ENCODE results near the gene SLC16A7.

SLC16A7 gene

DNA sequence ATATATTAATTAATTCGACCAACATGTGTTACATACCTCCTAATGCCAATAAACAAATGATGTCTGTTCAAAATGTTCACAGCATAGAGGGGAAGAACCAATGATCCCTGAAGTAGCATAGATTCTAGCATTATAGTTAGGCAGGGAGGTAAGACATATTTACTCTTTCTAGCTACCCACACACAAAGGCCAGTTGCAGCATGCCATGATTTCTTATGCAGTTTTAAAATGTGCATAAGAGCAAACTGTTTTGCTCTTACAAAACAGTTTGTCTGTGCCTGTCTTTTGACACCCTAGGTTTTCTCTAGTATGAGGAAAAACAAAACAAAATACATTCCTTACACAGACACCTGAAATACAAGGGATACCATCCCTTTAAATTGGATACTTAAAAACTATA, 61.9 kb downstream of the SLC16A7 start:
- no peak overlapping the region for H3K4me3 ChIP-seq (ENCODE audit: low read depth, low read length)
- no peak for DNase-seq (ENCODE audit: low read depth)
- TF ChIP-seq, protein P1, sequence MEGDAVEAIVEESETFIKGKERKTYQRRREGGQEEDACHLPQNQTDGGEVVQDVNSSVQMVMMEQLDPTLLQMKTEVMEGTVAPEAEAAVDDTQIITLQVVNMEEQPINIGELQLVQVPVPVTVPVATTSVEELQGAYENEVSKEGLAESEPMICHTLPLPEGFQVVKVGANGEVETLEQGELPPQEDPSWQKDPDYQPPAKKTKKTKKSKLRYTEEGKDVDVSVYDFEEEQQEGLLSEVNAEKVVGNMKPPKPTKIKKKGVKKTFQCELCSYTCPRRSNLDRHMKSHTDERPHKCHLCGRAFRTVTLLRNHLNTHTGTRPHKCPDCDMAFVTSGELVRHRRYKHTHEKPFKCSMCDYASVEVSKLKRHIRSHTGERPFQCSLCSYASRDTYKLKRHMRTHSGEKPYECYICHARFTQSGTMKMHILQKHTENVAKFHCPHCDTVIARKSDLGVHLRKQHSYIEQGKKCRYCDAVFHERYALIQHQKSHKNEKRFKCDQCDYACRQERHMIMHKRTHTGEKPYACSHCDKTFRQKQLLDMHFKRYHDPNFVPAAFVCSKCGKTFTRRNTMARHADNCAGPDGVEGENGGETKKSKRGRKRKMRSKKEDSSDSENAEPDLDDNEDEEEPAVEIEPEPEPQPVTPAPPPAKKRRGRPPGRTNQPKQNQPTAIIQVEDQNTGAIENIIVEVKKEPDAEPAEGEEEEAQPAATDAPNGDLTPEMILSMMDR (IDR thresholded peaks at IDR 0.05; ENCODE audit: control insufficient read depth, extremely low read depth, insufficient read depth): no peak

DNA sequence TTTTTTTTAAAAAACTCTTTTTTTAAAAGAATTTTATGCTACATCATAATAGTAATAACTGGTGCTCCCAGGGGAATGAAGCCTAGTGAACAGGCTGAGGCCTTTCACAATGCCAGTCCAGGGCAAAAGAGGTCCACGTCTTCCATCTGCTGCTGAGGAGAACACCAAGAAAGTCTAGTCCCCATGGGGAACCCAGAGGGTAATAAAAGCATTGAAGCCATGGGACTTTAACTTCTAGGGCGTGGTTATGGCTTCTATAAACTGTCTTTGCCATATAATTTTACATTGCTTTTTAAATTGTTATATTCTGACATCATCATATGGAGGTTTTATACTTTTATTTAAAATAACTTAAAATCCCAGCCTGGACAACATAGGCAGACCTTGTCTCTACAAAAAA, 64.3 kb downstream of the SLC16A7 start:
- no peak overlapping the region for H3K4me3 ChIP-seq (ENCODE audit: low read depth, low read length)

DNA sequence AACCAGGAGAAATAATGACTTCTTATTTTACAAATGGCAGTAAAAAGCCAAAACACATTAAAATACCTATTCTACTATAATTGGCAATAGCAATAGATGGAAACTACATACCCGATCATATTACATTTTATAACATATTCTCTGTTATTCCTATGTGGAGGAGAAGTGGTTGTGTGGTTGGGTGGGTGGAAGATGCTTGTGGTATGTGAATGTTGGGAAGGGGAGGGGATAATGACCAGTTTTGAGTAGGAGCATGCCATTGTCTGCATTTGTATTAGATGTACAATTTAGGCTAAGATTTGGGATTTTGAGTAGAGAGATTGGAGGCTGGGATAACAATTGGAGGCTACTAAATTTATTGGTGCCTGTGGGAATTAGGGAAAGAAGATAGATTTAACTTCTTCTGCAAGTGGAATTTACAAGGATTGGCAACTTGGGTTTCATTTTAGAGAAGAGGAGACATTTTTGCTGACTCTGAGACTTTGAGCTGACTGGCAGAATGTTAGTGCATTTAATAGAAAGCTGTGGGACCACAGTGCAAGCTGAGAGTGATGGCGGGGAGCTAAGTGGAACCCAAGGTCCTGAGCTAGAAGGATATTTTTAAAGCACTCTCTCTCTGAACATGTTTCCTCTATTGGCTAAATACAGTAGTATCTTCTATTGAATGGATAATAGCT, 65.2 kb downstream of the SLC16A7 start:
- DNase-seq (ENCODE audit: low read depth): no peak
- TF ChIP-seq, protein P1 (IDR thresholded peaks at IDR 0.05; ENCODE audit: control insufficient read depth, extremely low read depth, insufficient read depth): no peak
- H3K4me3 ChIP-seq (ENCODE audit: low read depth, low read length): no peak overlapping the region

More for the DNA sequence above, 64.3 kb downstream of the SLC16A7 start:
- TF ChIP-seq, protein P1 (IDR thresholded peaks at IDR 0.05; ENCODE audit: control insufficient read depth, extremely low read depth, insufficient read depth): no peak
- no peak for DNase-seq (ENCODE audit: low read depth)

DNA sequence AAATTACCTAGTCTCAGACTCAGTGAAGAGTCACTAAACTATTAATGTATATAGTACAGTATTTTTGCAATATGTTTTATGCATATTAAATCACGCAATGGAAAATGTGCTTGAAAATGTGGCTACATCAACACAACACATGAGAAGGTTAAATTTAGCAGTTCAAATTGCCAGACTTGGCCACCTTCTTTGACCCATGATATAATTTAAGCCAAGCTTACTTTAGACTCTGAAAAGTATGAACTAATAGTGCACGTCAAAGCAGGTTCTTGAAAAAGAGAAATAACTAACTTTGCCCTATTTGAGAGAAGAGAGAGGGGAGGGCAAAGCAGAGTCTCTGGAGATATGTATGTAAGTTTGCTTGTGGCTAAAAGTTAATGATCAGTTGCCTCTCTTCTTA, 68.7 kb downstream of the SLC16A7 start:
- no peak overlapping the region for H3K4me3 ChIP-seq (ENCODE audit: low read depth, low read length)
- TF ChIP-seq, protein P1 (IDR thresholded peaks at IDR 0.05; ENCODE audit: control insufficient read depth, extremely low read depth, insufficient read depth): no peak
- no peak for DNase-seq (ENCODE audit: low read depth)

DNA sequence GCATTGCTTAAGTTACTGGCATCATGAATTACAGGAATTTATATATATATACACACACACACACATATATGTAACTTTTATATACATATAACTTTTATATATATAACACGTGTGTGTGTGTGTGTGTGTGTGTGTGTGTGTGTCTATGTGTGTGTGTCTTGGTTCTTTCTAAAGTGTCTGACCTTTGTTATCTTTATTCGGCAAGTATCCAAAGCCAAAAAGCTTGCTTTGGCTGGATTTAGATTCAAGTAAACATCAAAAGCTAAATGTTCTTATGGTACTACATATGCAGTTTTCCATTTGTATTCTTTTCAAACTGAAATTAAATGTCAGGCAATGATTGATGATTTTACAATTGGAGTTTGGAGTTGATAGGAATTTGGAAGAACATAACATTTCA, 69.9 kb downstream of the SLC16A7 start:
- TF ChIP-seq, protein P1 (IDR thresholded peaks at IDR 0.05; ENCODE audit: control insufficient read depth, extremely low read depth, insufficient read depth): no peak
- H3K4me3 ChIP-seq (ENCODE audit: low read depth, low read length): no peak overlapping the region
- DNase-seq (ENCODE audit: low read depth): no peak

DNA sequence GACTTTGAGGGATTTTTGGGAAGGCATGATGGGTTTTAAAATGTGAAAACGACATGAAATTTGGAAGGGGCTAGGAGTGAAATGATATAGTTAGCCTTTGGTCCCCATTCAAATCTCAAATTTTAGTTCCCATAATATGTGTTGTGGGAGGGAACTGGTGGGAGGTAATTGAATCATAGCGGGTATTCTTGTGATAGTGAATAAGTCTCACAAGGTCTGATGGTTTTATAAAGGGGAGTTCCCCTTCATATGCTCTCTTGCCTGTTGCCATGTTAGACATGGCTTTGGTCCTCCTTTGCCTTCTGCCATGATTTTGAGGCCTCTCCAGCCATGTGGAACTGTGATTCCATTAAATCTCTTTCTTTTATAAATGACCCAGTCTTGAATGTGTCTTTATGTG, 72.8 kb downstream of the SLC16A7 start:
- H3K4me3 ChIP-seq (ENCODE audit: low read depth, low read length): no peak overlapping the region
- DNase-seq (ENCODE audit: low read depth): no peak
- TF ChIP-seq, protein P1 (IDR thresholded peaks at IDR 0.05; ENCODE audit: control insufficient read depth, extremely low read depth, insufficient read depth): no peak

DNA sequence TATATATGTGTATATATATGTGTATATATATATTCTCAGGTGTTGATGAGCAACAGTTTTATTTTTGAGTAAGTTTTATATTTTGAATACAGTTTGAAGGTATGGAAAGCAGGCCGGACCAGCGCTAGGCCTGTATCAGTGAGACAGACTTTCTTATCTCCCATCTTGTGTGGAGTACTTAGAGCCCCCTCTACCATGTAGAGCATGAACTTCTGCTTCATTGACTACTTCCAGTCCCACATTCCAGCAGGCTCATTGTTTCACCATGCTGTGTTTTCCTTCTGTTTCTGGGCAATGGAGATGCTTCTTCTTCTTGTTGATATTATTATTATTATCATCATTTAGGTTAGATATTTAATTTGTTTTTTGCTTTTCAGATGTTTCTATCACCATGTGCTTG, 76.4 kb downstream of the SLC16A7 start:
- DNase-seq (ENCODE audit: low read depth): no peak
- TF ChIP-seq, protein P1 (IDR thresholded peaks at IDR 0.05; ENCODE audit: control insufficient read depth, extremely low read depth, insufficient read depth): no peak
- no peak overlapping the region for H3K4me3 ChIP-seq (ENCODE audit: low read depth, low read length)
